Lower leg skin (tissue), 4 donors: ENCODE results near the gene CXADR. TPM values are rescaled to one million over a fixed set of nuclear protein-coding genes. Genes with fewer than 3 reads are reported as not detected.
"Not testable (repeated sequence)": the region's sequence is repeated elsewhere in the genome, so short reads cannot be mapped to it uniquely, and the experiment has no call there.

Experiments
- DNase-seq, 2 donors: peaks; one replicate each; pipeline ENCODE4 v3.0.0-alpha.2; 2019; ENCODE audit warnings: low spot score in 2 of 2
- H3K4me3 ChIP-seq: fragments of 200-600 bp; sonication (generic); 2 replicates; pipeline ENCODE4 v1.5.1; 2017; ENCODE audit warnings: mild to moderate bottlenecking, low read depth; ENCODE audit not compliant: poor library complexity, severe bottlenecking
- POLR2A ChIP-seq, 2 donors: fragments of 450-650 bp; IDR thresholded peaks; one replicate each; pipeline ENCODE4 v1.6.1; 2016 to 2017; ENCODE audit warnings: antibody characterized with exemption in 2 of 2, mild to moderate bottlenecking in 1 of 2, moderate library complexity in 1 of 2
- WGBS, 2 donors: methylation state at CpG; one replicate each; pipeline ENCODE4 v1.1.5; 2018; 5-methylcytosine and 5-hydroxymethylcytosine counted together
- intact Hi-C: fragments of 100-400 bp; cut with DNase I; formaldehyde crosslinking; loops from one replicate; pipeline ENCODE4 v1.15.0; 2023; ENCODE audit warnings: low total_unique reads
- total RNA-seq, 4 donors: library from RNA; depleted of rRNA; stranded (reverse); fragments of >200 nt; gene quantifications; one replicate each; pipeline ENCODE4 v1.1.0, GENCODE V29; 2016
- TF ChIP-seq, protein P1 (sequence below), 3 donors: fragments of 450-650 bp; IDR thresholded peaks; one replicate each; pipeline ENCODE4 v1.5.1; 2016; ENCODE audit warnings: antibody characterized with exemption in 3 of 3, mild to moderate bottlenecking in 3 of 3, moderate library complexity in 2 of 3

CXADR gene
- total RNA-seq, 4 donors from 2014 or later, result 84.7 to 134 (median 123) TPM

DNA sequence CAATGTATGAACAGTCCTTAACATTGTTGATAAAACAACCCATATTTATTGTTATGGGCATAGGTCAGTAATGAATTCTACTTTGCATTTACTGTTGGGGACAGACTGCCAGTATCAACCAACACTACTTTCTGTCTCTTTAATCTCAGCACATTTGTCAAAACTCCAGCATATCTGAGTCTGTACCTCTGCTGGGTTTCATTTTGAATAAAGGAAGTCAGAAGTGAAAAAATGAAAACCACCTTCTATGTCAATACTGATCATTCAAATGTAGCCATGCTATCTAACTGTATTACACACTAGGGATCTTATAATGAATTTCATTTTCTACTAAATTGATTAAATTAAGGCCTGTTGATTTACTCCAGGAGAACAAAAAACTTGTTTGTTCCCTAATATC lies 24.2 kb upstream of the CXADR start:
- no peak for DNase-seq
- TF ChIP-seq, protein P1, sequence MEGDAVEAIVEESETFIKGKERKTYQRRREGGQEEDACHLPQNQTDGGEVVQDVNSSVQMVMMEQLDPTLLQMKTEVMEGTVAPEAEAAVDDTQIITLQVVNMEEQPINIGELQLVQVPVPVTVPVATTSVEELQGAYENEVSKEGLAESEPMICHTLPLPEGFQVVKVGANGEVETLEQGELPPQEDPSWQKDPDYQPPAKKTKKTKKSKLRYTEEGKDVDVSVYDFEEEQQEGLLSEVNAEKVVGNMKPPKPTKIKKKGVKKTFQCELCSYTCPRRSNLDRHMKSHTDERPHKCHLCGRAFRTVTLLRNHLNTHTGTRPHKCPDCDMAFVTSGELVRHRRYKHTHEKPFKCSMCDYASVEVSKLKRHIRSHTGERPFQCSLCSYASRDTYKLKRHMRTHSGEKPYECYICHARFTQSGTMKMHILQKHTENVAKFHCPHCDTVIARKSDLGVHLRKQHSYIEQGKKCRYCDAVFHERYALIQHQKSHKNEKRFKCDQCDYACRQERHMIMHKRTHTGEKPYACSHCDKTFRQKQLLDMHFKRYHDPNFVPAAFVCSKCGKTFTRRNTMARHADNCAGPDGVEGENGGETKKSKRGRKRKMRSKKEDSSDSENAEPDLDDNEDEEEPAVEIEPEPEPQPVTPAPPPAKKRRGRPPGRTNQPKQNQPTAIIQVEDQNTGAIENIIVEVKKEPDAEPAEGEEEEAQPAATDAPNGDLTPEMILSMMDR (IDR thresholded peaks at IDR 0.05), result no peak
- intact Hi-C loops, result no loop called here
- no peak overlapping the region for H3K4me3 ChIP-seq

DNA sequence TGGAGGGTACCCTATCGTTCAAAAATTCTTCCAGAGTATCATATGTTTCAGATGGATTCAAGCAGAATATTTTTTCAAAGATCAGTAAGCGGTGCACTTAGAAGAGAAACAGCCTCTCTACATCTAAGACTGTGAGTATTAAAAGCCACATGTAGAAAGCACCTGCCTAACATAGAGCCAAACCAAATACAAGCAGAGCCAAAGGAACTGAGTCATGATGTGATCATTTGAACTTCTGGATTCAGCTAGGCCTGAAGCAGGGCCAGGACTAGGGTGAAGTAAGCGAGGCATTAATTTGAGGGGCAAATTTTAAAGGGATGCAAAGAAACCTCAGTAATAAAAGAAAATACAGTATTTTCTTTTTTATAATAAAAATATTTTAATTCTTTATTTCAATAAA lies 23.3 kb upstream of the CXADR start:
- DNase-seq, result peak in 1 of 2 donors; percentile 9
- intact Hi-C loops, H3K4me3 ChIP-seq: not testable (repeated sequence)
- WGBS, 2 donors, result 42 to 43% methylated on average over 3 of the region's 3 CpGs

DNA sequence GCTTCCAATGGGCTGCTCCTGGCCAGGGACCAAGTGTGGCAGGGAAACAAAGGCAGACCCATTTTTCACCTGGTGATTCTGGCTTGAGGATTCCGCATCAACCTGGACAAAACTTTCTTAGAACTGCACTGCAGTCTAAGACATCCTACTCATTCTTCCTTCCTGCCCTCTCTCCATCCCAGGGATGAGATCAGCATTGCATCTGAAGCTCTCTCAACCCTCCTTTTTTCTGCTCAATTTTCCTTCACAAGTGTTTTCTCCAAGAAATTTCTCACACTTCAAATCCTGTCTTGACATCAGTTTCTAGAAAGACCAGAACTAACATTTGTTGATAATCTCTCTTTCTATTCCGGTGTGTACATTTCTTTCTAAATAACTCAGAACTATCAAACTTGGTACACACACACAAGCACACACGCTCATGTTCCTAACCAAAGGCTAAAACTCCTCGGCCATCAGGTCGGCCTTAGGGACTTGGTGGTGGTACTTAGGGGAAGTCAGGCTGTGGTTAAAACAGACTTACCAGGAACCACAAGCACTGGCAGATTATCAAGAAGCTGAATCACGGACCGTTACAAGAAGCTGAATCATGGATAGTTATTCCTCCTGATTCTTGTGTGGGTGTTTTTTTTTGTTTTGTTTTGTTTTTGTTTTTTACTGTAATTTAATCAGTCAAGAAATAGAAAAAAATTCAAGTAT lies 21.0 kb upstream of the CXADR start:
- 44 to 58% methylated on average over 7 of the region's 7 CpGs for WGBS, 2 donors
- intact Hi-C loops, result no loop called here
- no peak overlapping the region for H3K4me3 ChIP-seq
- no peak for TF ChIP-seq POLR2A (IDR thresholded peaks at IDR 0.05)
- peak in 1 of 2 donors; percentile 32 for DNase-seq

DNA sequence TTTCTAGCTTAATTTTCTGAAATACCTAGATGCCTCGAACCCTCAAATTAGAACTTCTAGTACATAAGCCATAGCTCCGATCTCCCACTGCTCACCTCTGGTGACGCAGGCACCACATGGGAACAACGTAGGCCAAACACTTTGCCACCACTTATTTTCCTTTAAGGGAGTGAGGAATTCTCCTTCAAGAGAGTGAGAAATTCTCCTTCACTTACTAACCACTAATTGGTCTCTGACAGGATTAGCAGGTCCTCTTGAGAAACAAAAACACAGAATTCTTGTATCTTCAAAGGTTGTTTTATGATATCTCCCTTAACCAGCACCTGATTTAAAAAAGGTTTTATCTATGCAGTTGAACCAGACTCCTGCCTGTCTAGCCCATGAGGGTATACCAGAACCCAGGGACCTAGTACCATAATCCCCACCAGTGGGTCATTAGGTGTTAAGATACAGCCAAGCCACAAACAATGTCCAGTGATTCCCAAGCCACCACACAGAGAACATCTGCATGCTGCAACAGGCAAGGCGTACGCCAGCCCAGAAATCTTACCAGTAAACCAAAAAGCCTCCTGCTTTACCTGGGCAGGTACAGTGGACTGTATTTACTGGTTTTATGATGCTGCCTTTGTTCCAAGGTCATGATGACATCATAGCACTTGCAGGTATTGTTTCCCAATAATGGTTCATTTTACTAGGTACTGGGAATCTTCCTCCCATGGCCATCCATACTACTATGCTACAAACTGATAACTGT lies 20.3 kb upstream of the CXADR start:
- DNase-seq, result peak in 1 of 2 donors; percentile 11
- no peak overlapping the region for H3K4me3 ChIP-seq
- WGBS, 2 donors, result 80 to 83% methylated on average over 6 of the region's 6 CpGs
- TF ChIP-seq, protein P1 (IDR thresholded peaks at IDR 0.05), result no peak
- TF ChIP-seq POLR2A (IDR thresholded peaks at IDR 0.05), result no peak
- intact Hi-C loops, result no loop called here

DNA sequence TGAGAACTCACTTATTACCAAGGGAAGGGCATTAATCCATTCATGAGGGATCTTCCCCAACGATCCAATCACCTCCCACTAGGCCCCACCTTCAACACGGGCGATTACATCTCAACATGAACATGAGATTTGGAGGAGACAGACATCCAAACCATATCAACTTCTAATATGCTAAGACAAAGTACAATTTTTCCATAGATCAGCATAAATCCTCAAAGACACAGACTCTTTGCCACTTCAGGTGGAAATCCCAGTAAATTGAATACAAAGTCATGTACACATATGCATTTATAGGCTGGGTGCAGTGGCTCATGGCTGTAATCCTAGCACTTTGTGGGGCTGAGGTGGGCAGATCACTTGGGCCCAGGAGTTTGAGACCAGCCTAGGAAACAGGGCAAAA lies 18.8 kb upstream of the CXADR start:
- intact Hi-C loops, result no loop called here
- H3K4me3 ChIP-seq, result no peak overlapping the region
- DNase-seq, result no peak
- 85 to 86% methylated on average over 3 of the region's 3 CpGs for WGBS, 2 donors
- TF ChIP-seq, protein P1 (IDR thresholded peaks at IDR 0.05), result no peak

DNA sequence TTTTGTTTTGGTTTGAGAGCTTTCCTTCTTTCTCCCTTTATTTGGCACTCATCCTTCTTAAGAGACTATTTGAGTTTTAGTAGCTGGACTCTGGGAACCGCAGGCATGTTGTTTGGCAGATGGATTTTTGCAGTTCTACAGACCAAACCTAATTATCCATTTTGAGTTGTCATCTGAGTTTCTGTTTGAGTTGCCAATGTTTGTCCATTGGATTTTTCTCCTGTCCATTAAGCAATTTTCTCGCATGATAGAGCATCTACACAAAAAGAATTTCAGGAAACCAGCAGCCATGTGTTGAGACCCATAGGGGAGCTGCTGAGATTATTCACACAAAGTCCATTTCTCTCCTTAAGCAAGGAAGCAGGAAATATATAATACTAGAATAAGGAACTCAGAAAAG lies 17.2 kb upstream of the CXADR start:
- intact Hi-C loops, result no loop called here
- DNase-seq, result no peak
- H3K4me3 ChIP-seq, result no peak overlapping the region
- 82 to 83% methylated on average over 2 of the region's 2 CpGs for WGBS, 2 donors
- TF ChIP-seq, protein P1 (IDR thresholded peaks at IDR 0.05), result no peak
- no peak for TF ChIP-seq POLR2A (IDR thresholded peaks at IDR 0.05)

DNA sequence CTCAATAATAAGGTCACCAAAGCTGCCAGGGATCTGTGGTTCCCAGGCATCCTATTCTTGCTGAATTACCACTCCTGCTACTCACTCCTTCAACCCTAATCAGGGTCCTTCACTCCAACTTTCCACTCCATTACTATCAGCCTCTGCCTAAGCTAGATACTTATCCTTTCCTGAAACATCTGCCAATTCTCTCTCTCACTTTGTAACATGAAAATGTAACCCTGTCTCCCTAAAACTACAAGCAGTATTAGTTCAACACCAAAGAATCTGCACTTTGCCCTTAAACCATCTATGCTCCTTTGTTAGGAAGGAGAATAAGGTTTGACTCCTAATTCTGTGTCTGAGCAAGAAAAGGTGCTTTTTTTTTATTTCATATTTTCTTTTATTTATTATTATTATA lies 15.5 kb upstream of the CXADR start:
- TF ChIP-seq, protein P1 (IDR thresholded peaks at IDR 0.05), result no peak
- no peak for TF ChIP-seq POLR2A (IDR thresholded peaks at IDR 0.05)
- intact Hi-C loops, result no loop called here
- DNase-seq, result no peak
- H3K4me3 ChIP-seq, result no peak overlapping the region
